ENCODE results near the gene CDH4.

DNA sequence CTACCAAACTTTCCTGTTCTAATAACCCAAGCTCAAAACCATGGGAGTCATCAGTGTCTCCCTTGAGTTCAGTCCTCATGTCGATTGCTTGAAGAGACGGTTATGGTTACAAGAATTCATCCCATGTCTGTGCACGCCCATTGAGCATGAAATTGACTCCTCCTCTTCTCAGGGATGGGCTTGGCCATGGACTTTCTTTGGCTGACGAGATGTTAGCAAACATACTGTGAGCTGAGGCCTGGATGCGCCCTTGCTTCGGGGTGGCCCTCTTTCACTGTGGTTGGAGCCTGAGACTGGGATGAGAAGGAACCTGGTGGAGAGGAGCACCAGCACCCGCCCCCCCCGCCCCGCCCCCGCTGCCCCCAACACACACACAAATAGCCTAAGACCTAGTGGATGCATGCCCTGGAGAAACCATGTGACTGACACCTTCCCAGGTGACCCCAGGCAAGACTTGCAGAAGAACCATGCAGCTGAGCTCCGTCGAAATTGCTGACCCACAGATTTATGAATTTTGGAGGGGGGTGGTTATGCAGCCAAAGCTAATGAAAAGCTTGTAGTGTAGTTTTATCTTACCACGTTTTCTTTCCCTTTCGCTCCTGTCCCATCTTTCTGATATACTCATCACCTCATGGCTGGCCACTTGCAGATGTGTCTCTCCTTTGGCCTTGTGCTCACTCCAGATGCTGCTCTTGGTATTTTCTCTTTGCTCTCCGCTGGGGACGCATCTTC, 231.4 kb downstream of the CDH4 start:
- TF ChIP-seq, protein P1, sequence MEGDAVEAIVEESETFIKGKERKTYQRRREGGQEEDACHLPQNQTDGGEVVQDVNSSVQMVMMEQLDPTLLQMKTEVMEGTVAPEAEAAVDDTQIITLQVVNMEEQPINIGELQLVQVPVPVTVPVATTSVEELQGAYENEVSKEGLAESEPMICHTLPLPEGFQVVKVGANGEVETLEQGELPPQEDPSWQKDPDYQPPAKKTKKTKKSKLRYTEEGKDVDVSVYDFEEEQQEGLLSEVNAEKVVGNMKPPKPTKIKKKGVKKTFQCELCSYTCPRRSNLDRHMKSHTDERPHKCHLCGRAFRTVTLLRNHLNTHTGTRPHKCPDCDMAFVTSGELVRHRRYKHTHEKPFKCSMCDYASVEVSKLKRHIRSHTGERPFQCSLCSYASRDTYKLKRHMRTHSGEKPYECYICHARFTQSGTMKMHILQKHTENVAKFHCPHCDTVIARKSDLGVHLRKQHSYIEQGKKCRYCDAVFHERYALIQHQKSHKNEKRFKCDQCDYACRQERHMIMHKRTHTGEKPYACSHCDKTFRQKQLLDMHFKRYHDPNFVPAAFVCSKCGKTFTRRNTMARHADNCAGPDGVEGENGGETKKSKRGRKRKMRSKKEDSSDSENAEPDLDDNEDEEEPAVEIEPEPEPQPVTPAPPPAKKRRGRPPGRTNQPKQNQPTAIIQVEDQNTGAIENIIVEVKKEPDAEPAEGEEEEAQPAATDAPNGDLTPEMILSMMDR (IDR thresholded peaks at IDR 0.05) = no peak
- no peak for TF ChIP-seq ZFX (IDR thresholded peaks at IDR 0.05; ENCODE audit: borderline replicate concordance)
